Stimulated activated CD4-positive, alpha-beta T cell treated with anti-CD3 and anti-CD28 coated beads, Interleukin-12 subunit alpha, Interleukin-12 subunit beta, amount 100 ng/mL, for 24 hours (primary cell): ENCODE measurements around the gene TWIST2.

Experiments used
- DNase-seq, 2 experiments: peaks; one replicate each; pipeline ENCODE4 v3.0.0-alpha.2; 2020; ENCODE audit warnings: low read depth in 2 of 2

TWIST2 gene

DNA sequence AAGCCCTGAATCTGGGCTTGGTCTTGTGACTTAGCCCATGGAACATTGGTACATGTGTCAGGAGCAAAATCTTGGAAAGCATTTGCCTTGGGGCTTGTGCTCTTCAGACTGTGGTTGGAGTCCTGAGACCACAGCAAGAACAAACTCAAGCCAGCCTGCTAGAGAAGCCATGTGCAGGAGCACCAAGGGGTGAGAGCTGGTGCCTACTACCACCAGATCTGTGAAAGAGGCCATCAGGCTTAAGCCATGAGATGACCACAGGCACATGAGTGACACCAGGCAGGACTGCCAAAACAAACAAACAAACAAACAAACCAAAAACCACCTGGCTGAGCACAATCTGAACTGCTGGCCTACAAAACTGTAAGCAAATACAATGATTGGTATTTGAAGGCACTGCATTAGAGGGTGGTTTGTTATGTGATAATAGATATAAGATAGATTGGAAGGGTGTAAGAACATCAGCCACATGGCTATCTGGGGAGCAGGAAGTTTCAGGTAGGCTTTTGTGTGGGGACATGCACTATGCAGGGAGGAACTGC, 9.0 kb upstream of the TWIST2 start:
- DNase-seq, result no peak

DNA sequence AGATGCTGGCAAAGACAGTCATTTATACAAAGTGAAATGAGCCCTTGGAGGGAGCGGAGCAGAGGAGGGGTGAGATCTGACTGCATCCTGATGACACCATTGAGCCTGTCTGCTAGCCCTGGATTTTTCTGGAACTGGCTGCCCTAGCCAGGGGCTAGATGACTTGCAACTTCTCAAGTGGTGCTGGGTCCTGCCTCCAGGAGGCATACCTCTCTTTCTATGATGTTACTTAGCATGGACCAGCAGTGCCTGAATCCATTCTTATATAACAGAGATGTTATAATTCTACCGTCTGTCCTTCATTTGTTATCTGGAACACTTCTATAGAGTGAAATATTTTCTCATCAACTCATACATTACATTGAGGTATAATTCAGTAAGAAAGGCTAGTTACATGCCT, 8.5 kb upstream of the TWIST2 start:
- DNase-seq, result no peak

DNA sequence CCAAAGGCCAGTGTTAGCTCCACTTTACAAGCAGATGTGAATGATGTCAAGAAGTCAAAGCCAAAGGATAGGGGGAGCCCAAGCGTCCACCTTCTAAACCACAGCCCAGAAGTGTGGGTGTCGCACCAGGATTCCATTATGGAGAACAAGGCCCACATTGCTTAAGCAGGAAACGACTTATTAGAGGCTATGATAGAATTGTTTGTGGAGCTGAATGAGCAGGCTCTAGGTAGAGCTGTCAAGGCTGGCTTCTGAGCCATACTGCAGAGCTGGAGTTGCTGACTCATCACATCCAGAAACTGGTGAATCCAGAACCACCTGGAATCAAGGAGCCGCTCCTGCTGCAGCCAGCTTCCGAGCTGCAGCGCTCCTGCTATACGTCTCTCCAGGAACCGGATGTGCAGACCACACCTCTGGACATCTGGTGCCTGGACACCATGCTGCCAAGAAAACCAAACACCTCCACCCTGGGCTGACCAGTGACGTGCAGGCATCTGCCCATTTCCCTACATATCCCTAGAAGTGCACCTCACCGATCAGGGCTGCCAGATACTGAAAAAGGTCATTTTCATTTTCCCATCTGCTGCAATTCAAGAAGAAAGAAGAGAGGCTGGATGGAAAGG, 6.2 kb upstream of the TWIST2 start:
- DNase-seq, result no peak

DNA sequence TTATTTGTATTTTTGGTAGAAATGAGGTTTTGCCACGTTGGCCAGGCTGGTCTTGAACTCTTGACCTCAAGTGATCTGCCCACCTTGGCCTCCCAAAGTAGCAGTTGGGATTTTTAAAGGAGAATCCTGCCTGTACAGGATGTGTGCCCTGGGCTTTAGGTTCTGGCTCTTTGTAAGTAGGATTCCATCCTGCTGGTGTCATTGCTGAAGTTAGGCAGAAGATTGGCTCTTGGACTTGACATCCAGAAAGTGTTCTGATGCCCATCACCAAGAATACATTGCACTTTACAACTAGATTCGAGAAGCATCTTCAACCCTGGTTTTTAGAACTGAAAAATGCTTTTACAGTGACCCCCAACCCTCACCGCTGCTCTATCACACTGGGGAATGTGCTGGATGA, 4.4 kb upstream of the TWIST2 start:
- DNase-seq, result no peak

GRCh38 chr2:238845583-238846377, 2.1 kb upstream of the TWIST2 start:
- DNase-seq, result no peak

- no peak for DNase-seq
Observed at GRCh38 chr2:238846378-238846627, 1.6 kb upstream of the TWIST2 start.

DNA sequence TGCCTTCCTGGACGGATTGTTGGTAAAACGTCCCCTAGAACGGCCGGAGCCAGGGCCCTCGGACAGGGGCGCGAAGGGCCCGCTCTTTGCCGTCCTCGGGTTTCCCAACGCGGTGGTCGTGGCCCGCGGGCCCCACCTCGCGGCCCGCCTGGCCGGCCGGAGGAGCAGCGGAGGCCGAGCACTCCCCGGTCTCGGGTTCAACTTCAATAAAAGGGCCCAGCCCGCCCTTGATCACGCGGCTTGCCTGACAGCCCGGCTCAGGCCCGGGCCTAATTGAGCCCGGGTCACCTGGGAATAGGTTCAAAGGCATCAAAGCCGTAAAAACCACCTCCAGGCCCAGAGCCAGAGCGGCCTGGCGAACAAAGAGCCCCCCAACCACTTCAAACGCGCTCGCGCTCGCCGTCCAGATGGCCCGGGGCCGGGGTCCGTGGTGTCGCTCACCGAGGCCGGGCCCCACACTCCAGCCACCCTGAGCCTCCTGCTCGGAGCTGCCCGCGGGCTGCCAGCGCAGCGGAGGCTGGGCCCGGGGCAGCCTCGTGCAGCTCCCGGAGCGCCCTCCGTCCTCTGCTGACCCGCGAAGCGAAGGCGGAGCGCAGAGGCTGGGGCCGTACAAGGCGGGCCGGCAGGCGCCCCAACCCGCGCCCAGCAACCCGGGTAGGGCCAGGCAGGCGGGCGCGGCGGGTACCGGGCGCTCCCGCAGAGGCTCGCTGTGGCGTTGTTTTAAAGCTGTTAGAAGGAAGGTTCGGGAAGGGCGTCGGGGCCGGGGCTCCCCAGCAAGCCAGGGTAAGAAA, 1.1 kb upstream of the TWIST2 start:
- DNase-seq, result no peak

- DNase-seq, result no peak
Observed at GRCh38 chr2:238847419-238847801, 475 bp upstream of the TWIST2 start.

- no peak for DNase-seq
Observed at GRCh38 chr2:238848691-238848975, 748 bp downstream of the TWIST2 start.

- DNase-seq, result no peak
Observed at GRCh38 chr2:238848976-238849853, 1.3 kb downstream of the TWIST2 start.

GRCh38 chr2:238850091-238850490, 2.2 kb downstream of the TWIST2 start:
- no peak for DNase-seq

GRCh38 chr2:238851026-238851425, 3.1 kb downstream of the TWIST2 start:
- DNase-seq, result no peak

DNA sequence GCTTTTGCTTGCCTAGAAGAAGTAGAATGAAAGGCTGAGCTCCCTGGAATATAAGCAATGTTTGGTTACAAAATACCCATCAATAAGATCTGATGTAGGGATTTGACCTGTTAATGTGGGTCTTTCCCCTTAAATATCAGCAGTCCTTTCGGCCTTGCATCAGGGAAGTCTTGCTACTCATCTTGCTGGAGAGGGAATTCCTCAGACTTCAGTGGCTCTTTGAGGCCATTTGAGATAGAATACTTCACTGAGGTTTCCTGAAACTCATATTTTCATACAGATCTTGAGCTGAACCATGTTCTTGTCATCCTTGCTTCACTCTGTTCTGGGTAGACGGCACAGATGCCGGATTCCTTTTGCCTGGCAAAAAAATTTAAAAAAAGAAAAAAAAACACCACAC, 3.9 kb downstream of the TWIST2 start:
- DNase-seq, result no peak

- DNase-seq, result no peak
Observed at GRCh38 chr2:238852206-238852869, 4.5 kb downstream of the TWIST2 start.

DNA sequence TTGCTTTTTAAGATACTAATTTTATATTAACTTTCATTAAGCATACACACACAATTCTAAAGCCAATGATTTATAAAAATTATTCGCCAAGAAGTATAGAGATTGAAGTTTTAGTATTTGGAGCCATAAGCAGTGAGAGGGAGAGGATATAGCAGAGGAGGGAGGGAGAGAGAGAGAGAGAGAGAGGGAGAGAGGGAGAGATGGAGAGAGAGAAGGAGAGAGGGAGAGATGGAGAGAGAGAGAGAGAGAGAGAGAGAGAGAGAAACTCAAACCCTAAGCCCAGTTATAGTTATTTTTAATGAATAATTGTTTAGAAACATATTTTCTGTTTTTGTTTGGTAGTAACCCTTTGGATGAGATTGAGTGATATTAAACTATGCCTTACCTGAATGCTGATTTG, 5.3 kb downstream of the TWIST2 start:
- no peak for DNase-seq

DNA sequence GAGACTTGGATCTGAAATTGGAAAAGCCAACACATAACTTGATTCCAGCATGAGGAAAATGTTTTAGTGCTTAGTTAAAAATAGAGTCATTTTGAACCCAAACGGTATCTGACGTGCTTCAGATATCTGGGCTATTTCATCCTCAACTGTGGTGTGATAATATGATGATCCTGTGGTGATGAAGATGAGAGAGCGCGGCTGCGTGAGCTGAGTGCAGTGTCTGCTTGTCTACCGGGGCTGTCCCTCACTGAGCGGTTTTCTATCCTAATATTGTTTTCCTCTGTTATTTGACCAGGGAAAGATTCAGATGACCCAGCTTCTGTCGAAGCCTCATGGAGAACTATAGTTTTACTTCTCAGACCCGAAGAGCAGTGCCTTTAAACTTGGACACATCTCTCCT, 5.8 kb downstream of the TWIST2 start:
- DNase-seq, result no peak

GRCh38 chr2:238854246-238854645, 6.4 kb downstream of the TWIST2 start:
- DNase-seq, result no peak

DNA sequence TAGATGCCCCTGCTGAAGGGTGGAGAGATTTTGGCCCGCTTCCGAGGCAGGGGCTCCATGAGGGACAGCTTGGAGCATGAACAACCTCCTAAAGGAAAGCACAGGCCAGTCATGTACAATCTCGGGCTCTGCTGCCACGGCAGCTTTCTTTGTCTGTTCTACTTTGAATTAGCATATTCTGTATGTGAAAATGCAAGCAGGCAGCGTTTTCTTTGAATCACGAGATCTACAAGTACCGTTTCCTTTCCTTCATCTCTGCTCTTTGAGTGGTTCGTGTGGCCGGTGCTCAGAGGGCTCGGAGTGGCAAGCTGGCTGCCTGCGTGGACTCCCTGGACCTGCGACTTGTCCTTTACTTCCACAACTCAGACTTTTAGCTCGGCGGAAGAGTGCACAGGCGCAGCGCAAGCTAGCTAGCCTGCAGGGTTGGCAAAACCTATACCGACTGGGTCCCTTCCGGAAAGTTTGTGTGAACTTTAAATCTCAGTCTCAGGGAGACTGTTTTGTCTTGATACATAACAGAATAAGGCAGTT, 6.9 kb downstream of the TWIST2 start:
- no peak for DNase-seq

DNA sequence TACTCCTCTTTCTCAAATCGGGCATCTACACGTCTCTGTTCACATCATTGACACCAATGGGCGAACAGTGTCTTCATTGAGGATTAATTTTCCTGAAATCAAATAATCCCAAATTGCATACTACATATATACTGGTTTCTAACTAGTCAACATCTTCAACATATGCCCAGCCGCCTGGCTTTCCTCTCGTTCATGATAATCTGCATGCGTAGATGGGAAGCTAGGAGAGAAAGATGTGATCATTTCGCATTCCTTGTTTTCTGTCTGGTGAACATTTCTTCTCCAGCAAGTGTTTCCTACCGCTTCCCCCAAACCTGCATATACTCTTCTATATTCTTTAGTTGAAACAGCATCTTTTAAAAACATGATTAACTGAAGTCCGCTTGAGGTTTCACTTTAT, 7.4 kb downstream of the TWIST2 start:
- no peak for DNase-seq

GRCh38 chr2:238855891-238856580, 8.2 kb downstream of the TWIST2 start:
- no peak for DNase-seq
